Vagina (tissue), 2 donors: ENCODE measurements around the gene SORCS1. TPM values are rescaled to one million over a fixed set of nuclear protein-coding genes. Genes with fewer than 3 reads are reported as not detected.

Experiments
- DNase-seq, 2 donors: peaks; one replicate each; pipeline ENCODE4 v3.0.0-alpha.2; 2017; ENCODE audit errors: extremely low spot score in 2 of 2
- H3K27ac ChIP-seq: fragments of 200-600 bp; sonication (generic); one replicate; pipeline ENCODE4 v1.5.1; 2019
- H3K27me3 ChIP-seq: fragments of 200-600 bp; sonication (generic); one replicate; pipeline ENCODE4 v1.5.1; 2019
- H3K36me3 ChIP-seq, 2 donors: fragments of 200-600 bp; sonication (generic); one replicate each; pipeline ENCODE4 v1.5.1; 2017 to 2019
- H3K4me1 ChIP-seq: fragments of 200-600 bp; sonication (generic); one replicate; pipeline ENCODE4 v1.5.1; 2019
- H3K4me3 ChIP-seq, 2 donors: fragments of 200-600 bp; sonication (generic); 1 replicate in 1 of 2; 2 replicates in 1 of 2; pipeline ENCODE4 v1.5.1; 2016 to 2019
- H3K9me3 ChIP-seq: fragments of 200-600 bp; sonication (generic); one replicate; pipeline ENCODE4 v1.5.1; 2019
- POLR2A ChIP-seq, 2 donors: fragments of 450-650 bp; IDR thresholded peaks; one replicate each; pipeline ENCODE4 v1.6.1; 2017; ENCODE audit warnings: antibody characterized with exemption in 2 of 2, mild to moderate bottlenecking in 2 of 2, moderate library complexity in 2 of 2
- POLR2AphosphoS5 ChIP-seq, 2 donors: sonication (generic); formaldehyde crosslinking; IDR thresholded peaks; one replicate each; pipeline ENCODE4 v1.9.0; 2017; ENCODE audit warnings: antibody characterized with exemption in 2 of 2, mild to moderate bottlenecking in 2 of 2, low read depth in 1 of 2; ENCODE audit not compliant: insufficient read depth in 1 of 2
- intact Hi-C: fragments of 100-400 bp; cut with DNase I; formaldehyde crosslinking; loops from one replicate; pipeline ENCODE4 v1.15.1; 2023
- small RNA-seq: library from RNA; depleted of rRNA; stranded (forward); fragments of <200 nt; gene quantifications from one replicate; pipeline ENCODE3, GENCODE V24; 2016
- total RNA-seq: library from RNA; depleted of rRNA; stranded (reverse); fragments of >200 nt; gene quantifications from one replicate; pipeline ENCODE4 v1.2.3, GENCODE V29; 2016
- TF ChIP-seq, protein P1 (sequence below), 3 experiments: fragments of 450-650 bp in 2 of 3; fragments of 200-600 bp in 1 of 3; sonication (generic) in 1 of 3; IDR thresholded peaks; one replicate each; pipeline ENCODE4 v1.5.1; 2017 to 2019; ENCODE audit warnings: antibody characterized with exemption in 3 of 3, mild to moderate bottlenecking in 2 of 3, moderate library complexity in 2 of 3

Gene SORCS1
- total RNA-seq, 1 donor from 2014 or later = 5.9 TPM

DNA sequence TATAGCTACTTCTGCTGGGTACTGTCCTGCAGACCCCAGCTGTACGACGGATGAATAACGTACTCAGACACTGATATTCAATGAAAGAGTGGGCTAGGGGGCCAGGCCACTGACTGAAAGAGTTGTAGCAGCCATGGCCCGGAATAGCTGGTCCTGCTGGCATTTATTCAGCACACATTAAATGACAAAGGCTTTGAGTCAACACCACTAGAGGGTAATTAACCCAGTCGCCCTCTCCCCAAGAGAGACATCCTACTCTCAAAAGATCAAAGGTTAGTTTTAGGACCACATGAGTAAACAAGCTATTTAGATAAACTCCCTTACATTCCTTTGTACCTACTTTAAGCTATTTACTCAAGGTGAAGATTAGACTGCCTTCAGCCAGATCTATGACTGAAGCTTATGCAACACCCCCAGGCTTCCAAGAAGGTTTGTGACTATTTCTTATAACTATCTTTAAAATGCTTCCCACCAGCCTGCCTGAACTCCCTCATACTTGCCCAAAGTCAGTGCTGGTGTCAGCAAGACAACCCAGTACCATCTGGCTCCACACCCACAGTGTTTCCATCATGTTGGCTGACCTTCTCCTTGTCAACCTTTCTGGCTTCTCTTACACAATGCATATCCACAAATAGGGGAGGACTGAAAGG is 629.1 kb downstream of the SORCS1 start:
- no peak for DNase-seq
- Histone ChIP-seq H3K9me3 (no peaks in the 10 kb centered on the region), H3K36me3 (no peaks in the 10 kb centered on the region), H3K27ac (no peak overlapping the region), H3K27me3 (no peaks in the 10 kb centered on the region), H3K4me3 (no peak overlapping the region), H3K4me1 (no peaks in the 10 kb centered on the region)
- TF ChIP-seq POLR2AphosphoS5 (IDR thresholded peaks at IDR 0.05; ENCODE audit: insufficient read depth in 1 of 2, low read depth in 1 of 2) = no peak
- no peak for TF ChIP-seq POLR2A (IDR thresholded peaks at IDR 0.05)
- TF ChIP-seq, protein P1, sequence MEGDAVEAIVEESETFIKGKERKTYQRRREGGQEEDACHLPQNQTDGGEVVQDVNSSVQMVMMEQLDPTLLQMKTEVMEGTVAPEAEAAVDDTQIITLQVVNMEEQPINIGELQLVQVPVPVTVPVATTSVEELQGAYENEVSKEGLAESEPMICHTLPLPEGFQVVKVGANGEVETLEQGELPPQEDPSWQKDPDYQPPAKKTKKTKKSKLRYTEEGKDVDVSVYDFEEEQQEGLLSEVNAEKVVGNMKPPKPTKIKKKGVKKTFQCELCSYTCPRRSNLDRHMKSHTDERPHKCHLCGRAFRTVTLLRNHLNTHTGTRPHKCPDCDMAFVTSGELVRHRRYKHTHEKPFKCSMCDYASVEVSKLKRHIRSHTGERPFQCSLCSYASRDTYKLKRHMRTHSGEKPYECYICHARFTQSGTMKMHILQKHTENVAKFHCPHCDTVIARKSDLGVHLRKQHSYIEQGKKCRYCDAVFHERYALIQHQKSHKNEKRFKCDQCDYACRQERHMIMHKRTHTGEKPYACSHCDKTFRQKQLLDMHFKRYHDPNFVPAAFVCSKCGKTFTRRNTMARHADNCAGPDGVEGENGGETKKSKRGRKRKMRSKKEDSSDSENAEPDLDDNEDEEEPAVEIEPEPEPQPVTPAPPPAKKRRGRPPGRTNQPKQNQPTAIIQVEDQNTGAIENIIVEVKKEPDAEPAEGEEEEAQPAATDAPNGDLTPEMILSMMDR (IDR thresholded peaks at IDR 0.05) = no peak
- intact Hi-C loops = no loop called here

DNA sequence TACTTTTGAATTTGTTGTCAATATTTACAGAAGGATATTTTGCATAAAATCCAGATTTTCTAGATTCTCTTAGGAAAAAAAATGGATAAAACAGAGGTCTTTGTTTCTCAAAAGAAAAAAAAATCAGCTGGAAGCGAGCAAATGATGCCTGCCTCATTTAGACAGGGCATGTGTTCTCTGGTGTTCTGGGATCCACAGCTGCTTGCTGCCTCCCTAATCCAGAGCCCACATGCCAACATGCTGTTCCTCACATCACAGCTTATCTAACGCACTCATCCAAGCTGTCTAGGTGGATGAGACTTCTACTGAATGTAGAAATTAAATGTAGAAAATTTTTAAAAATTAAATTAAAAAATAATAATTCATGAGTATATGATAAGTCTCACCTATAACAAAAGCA is 630.1 kb downstream of the SORCS1 start:
- no peaks in the 10 kb centered on the region for H3K9me3 ChIP-seq

DNA sequence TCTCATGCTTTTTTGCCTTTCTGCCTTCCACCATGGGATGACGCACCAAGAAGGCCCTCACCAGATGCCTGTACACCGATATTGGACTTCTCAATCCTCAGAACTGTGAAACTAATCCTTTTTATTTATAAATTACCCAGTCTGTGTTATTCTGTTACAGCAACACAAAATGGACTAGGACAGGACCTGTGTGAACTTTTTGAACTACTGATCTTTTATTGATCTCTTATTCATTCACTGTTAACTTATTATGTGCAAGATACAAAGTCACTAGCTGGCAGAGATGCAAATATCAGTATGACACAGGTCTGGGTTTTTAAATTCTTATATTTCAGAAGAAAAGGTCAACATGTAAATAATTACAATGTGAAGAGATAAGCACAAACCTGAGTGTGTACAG is 635.8 kb downstream of the SORCS1 start:
- intact Hi-C loops = no loop called here
- TF ChIP-seq, protein P1 (IDR thresholded peaks at IDR 0.05) = no peak
- TF ChIP-seq POLR2AphosphoS5 (IDR thresholded peaks at IDR 0.05; ENCODE audit: insufficient read depth in 1 of 2, low read depth in 1 of 2) = no peak
- no peak for TF ChIP-seq POLR2A (IDR thresholded peaks at IDR 0.05)

More for the DNA sequence above, 630.1 kb downstream of the SORCS1 start:
- no peak for TF ChIP-seq POLR2AphosphoS5 (IDR thresholded peaks at IDR 0.05; ENCODE audit: insufficient read depth in 1 of 2, low read depth in 1 of 2)
- TF ChIP-seq POLR2A (IDR thresholded peaks at IDR 0.05) = no peak
- TF ChIP-seq, protein P1 (IDR thresholded peaks at IDR 0.05) = no peak
- Histone ChIP-seq H3K27ac (no peak overlapping the region), H3K4me1 (no peaks in the 10 kb centered on the region), H3K4me3 (no peak overlapping the region), H3K27me3 (no peaks in the 10 kb centered on the region), H3K36me3 (no peaks in the 10 kb centered on the region)
- intact Hi-C loops = no loop called here
- DNase-seq = no peak

DNA sequence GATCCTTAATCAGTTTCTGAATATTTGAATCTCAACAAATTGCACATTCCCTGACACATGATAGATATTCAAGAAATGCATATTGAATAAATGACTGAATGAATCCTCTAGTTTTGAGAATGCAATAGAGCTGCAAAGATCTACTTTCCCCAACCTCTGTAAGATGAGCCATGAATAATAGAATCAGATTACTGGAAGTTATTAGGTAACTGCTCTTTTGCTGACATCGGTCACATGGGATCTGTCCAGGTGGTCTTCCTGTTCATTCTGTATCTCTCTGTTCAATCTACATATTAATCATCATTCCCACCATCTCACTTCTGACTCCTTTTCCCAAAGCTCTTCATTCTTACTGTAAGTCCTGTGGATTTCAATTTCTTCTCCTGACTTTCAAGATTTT is 638.7 kb downstream of the SORCS1 start:
- TF ChIP-seq, protein P1 (IDR thresholded peaks at IDR 0.05) = no peak
- no peak for TF ChIP-seq POLR2A (IDR thresholded peaks at IDR 0.05)
- no peak for TF ChIP-seq POLR2AphosphoS5 (IDR thresholded peaks at IDR 0.05; ENCODE audit: insufficient read depth in 1 of 2, low read depth in 1 of 2)
- DNase-seq = no peak
- Histone ChIP-seq H3K36me3 (no peaks in the 10 kb centered on the region), H3K27ac (no peak overlapping the region), H3K9me3 (no peaks in the 10 kb centered on the region), H3K4me3 (no peak overlapping the region), H3K4me1 (no peaks in the 10 kb centered on the region), H3K27me3 (no peaks in the 10 kb centered on the region)
- intact Hi-C loops = no loop called here

More for the DNA sequence above, 635.8 kb downstream of the SORCS1 start:
- Histone ChIP-seq H3K4me1 (no peaks in the 10 kb centered on the region), H3K4me3 (no peak overlapping the region), H3K36me3 (no peaks in the 10 kb centered on the region), H3K9me3 (no peaks in the 10 kb centered on the region), H3K27me3 (no peaks in the 10 kb centered on the region), H3K27ac (no peak overlapping the region)
- no peak for DNase-seq

Small RNA genes within 50 kb of the gene (small RNA-seq; reads per million reads assigned to genes)
- 0.43 reads per million for gene RNA5SP325
